ENCODE results near the gene HSPA1L.

GRCh38 chr6:31861919-31862343 lies 46.8 kb upstream of the HSPA1L start:
- TF ChIP-seq CTCF (conservative IDR thresholded peaks at IDR 0.05; ENCODE audit: low read depth in 2 of 2): no peak
- no peak for TF ChIP-seq POLR2AphosphoS5 (IDR thresholded peaks at IDR 0.05; ENCODE audit: low read depth)
- no peak for TF ChIP-seq EZH2 (IDR thresholded peaks at IDR 0.05; ENCODE audit: low read depth, unreplicated experiment)

Data from GM23338 (cell line).